H54 (cell line): ENCODE data around the gene PRELID3B.
"Not testable (repeated sequence)": the region's sequence is repeated elsewhere in the genome, so short reads cannot be mapped to it uniquely, and the experiment has no call there.

Experiments used
- DNase-seq: peaks from one replicate; pipeline ENCODE4 v3.0.0; 2011; ENCODE audit warnings: low spot score, mixed read lengths; ENCODE audit not compliant: insufficient read length
- FAIRE-seq: peaks from 3 replicates; lab custom pipeline; 2011; peaks lifted over from hg19 to GRCh38; lab: Jason Lieb, UNC
- POLR2A ChIP-seq: IDR thresholded peaks from 2 replicates; pipeline ENCODE4 v1.6.1; 2011; ENCODE audit warnings: low read depth, mild to moderate bottlenecking, low read length

Gene PRELID3B

GRCh38 chr20:59015812-59016711 is 26.5 kb downstream of the PRELID3B start:
- no peak for TF ChIP-seq POLR2A
- FAIRE-seq (no peak), DNase-seq (no peak)

- FAIRE-seq: no peak
- no peak for TF ChIP-seq POLR2A
- no peak for DNase-seq
Measured at GRCh38 chr20:59015411-59015810, 27.2 kb downstream of the PRELID3B start.

GRCh38 chr20:59014680-59015389 is 27.8 kb downstream of the PRELID3B start:
- FAIRE-seq: no peak
- DNase-seq: no peak
- no peak for TF ChIP-seq POLR2A

GRCh38 chr20:59013959-59014608 is 28.5 kb downstream of the PRELID3B start:
- no peak for DNase-seq
- no peak for TF ChIP-seq POLR2A
- FAIRE-seq: no peak

GRCh38 chr20:59013031-59013951 is 29.3 kb downstream of the PRELID3B start:
- FAIRE-seq (no peak), DNase-seq (no peak)
- TF ChIP-seq POLR2A: no peak

- DNase-seq, FAIRE-seq: not testable (repeated sequence)
Measured at GRCh38 chr20:59011874-59012157, 30.8 kb downstream of the PRELID3B start.

- FAIRE-seq (no peak), DNase-seq (peak; percentile 86)
- 0 out of 2 replicates have a peak, but pooled peaks have one; percentile 24 for TF ChIP-seq POLR2A
Measured at GRCh38 chr20:59010995-59011873, 31.4 kb downstream of the PRELID3B start.

GRCh38 chr20:59010321-59010994 is 32.1 kb downstream of the PRELID3B start:
- DNase-seq (no peak), FAIRE-seq (no peak)
- TF ChIP-seq POLR2A: no peak

GRCh38 chr20:59008715-59009336 is 33.8 kb downstream of the PRELID3B start:
- DNase-seq (no peak), FAIRE-seq (no peak)
- TF ChIP-seq POLR2A: no peak

- DNase-seq (no peak), FAIRE-seq (no peak)
- no peak for TF ChIP-seq POLR2A
Measured at GRCh38 chr20:59007665-59008511, 34.7 kb downstream of the PRELID3B start.
